ENCODE results near the gene LMX1A. TPM values are rescaled to one million over a fixed set of nuclear protein-coding genes. Genes with fewer than 3 reads are reported as not detected.

The LMX1A gene
- total RNA-seq = not detected

DNA sequence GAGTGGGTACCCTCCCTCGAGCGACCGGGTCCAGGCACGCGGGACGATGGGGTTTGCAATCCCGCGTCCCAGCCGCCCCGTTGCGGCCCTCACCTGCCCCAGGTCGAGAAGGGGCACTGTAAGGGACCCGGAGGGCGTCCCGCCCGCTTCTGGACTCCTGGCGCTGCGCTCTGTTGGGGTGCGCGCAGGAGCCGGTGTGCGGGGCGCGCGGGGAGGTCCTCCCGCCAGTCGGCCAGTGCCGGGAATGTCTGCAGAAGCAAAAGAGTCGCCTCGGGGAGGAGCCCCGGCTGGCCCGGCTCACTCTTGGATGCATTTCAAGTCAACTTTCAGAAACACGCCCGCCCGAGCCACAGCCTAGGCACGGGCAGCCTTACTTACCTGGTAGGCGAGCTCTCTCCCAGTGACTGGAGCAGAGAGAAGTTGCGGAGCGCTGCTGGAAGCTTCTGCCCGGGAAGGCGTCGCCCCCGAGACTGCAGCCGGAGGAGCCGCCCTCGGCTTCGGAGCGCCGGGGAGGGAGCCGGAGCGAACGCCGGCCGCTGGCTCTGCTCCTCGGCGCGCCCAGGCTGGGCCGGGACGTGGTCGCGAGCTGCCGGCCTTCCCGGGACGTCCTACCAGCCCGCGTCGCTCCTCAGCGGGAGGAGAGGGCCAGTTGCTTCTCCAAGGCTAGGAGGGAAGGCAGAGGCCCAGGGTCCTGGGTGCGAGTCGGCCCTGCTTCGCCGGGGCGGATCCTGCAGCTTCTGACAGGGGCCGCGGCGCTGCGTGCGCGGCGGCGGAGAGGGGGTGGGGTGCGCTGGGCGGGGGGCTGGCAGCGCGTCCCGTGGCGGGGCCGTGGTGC lies at the start of gene LMX1A:
LMX1A (minus strand) TSS at position 739 of the 835 bp plus-strand sequence. CDS start 1,156 bp downstream, outside the sequence.
- POLR2A ChIA-PET = no interaction called here
- CTCF ChIA-PET = interaction anchor here (1.3 kb wide), 1 partner anchor 12 kb away, joined by 4 read pairs; no protein-coding TSS in a partner anchor

GRCh38 chr1:165403835-165404482 lies 47.4 kb upstream of the LMX1A start:
- ChIA-PET POLR2A (no interaction called here), CTCF (interaction anchor here (1.2 to 2.8 kb wide), 3 partner anchors 11 to 198 kb away, joined by 3 to 7 read pairs (median 4); no protein-coding TSS in a partner anchor)

DNA sequence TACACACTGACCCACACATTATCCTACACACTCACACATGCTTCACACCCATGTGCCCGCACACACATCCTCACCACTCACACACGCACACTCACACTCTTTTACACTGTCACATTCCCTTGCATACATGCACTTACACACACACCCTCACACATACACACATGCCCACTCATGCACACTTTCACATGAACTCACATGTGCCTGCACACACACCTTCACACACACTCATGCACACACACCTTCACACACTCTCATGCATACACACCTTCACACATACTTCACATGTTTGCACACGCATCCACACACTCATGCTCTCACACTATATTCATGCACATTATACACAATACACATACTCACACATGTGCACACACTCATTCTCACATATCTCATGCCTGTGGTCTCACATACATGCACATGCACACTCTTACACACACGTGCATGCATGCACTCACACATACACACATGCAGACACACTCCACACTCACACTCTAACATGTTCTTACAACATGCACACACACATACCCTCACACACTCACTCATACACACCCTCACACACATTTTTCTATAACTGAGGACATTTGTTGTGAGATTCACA lies 46.1 kb upstream of the LMX1A start:
- ChIA-PET CTCF (interaction anchor here (1.0 to 2.8 kb wide), 4 partner anchors 9 to 199 kb away, joined by 3 to 7 read pairs (median 4); no protein-coding TSS in a partner anchor), POLR2A (no interaction called here)

- CTCF ChIA-PET = interaction anchor here (0.9 to 3.2 kb wide), 3 partner anchors 146 to 516 kb away, joined by 3 to 10 read pairs (median 3); partner anchors contain the start of gene LRRC52
These were observed 41.4 kb upstream of the LMX1A start for GRCh38 chr1:165397944-165398343.

GRCh38 chr1:165395901-165396300 lies 39.4 kb upstream of the LMX1A start:
- POLR2A ChIA-PET = no interaction called here

More at GRCh38 chr1:165397944-165398343, 41.4 kb upstream of the LMX1A start:
- POLR2A ChIA-PET = no interaction called here

GRCh38 chr1:165395478-165395877 lies 39.0 kb upstream of the LMX1A start:
- ChIA-PET CTCF (interaction anchor here (5.4 kb wide), 1 partner anchor 198 kb away, joined by 39 read pairs; no protein-coding TSS in a partner anchor), POLR2A (no interaction called here)

More at GRCh38 chr1:165395901-165396300, 39.4 kb upstream of the LMX1A start:
- CTCF ChIA-PET = interaction anchor here (5.4 kb wide), 1 partner anchor 197 kb away, joined by 39 read pairs; no protein-coding TSS in a partner anchor

DNA sequence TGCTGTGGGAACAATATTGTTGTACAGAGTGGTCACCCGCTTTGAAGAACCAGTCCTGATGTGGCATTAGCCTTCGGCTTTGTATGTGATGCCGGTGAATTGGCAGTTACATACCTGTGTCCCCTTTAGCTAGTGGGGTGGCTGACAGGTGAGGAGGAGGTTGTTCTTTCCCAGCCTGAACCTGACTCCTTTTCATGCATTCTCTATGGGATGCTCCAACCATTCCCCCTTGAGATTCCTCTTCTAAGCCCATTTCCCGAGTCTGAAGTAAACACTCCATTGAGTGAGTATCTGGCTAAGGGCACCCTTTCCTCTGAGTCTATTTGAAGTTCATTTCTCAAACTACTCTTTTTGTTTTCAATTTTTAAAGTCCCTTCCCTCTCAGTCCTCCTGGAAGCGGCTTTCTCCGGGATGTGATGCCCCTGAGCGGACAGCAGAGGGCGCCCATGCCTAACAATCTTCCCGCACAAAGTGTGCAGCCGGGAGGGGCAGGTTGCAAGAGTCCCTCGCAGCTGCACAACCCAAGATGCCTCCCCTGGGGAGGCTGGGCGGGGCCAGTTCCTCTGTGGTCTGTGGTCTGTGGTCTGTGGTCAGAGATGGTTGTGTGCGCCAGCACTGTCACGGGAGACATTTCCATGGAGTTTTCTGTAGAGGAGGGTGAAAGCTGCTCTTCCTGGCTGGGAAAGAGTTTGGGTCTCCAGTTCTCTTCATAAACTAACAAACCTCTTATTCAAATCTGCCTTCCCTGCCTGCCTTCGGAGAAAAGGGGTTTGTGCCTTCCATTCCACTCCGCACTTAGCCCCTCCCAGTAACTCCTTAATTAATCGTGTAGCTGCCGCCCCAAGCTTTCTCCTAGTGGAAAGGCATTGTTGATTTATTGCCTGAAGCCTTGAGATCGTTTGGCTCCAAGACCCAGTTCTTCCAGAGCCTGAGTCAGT lies 36.4 kb upstream of the LMX1A start:
- ChIA-PET CTCF (interaction anchor here (0.6 to 5.4 kb wide), 12 partner anchors 9 to 779 kb away, joined by 3 to 39 read pairs (median 6); no protein-coding TSS in a partner anchor), POLR2A (interaction anchor here (1.4 kb wide), 1 partner anchor 205 kb away, joined by 5 read pairs; no protein-coding TSS in a partner anchor)

DNA sequence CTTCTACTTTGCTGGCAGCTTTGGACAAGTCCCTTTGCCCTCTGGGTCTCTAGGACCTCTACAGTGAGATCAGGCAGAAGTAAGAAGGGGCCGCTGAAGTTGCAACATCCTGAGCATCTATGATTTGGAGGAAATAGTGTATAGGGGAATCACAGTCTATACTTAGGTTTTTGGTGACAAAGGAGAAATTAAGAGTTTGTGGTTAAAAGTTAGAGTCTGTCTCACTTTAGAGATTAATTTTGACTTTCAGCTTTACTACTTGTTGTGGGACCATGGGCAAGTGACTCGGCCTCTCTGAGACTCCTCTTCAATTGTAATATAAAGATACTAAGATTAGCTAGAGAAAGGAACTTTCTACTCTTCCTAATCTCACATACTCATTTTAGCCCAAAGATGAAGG lies 33.1 kb upstream of the LMX1A start:
- CTCF ChIA-PET = interaction anchor here (0.9 to 1.9 kb wide), 3 partner anchors 20 to 203 kb away, joined by 3 to 5 read pairs (median 3); no protein-coding TSS in a partner anchor
- POLR2A ChIA-PET = no interaction called here

GRCh38 chr1:165387961-165388360 lies 31.4 kb upstream of the LMX1A start:
- ChIA-PET POLR2A (no interaction called here), CTCF (no interaction called here)

DNA sequence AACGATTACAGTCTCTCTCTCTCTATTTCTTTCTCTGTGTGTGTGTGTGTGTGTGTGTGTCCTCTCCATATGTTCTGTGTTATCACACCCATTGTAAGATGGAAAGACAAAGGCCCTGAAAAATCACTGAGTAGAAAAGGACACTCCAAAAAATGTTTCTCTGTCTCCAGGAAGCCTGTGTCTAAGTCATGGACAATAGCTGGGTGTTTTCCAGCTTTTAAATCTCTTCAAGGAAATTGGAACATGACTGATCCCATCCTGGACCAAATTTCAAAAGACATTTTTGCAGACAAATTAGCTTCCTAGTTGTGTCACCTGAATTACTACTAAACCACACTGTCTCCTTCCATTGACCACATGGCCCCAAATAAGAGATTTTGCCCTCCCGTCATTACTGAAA lies 31.0 kb upstream of the LMX1A start:
- POLR2A ChIA-PET = no interaction called here
- CTCF ChIA-PET = interaction anchor here (1.0 kb wide), 1 partner anchor 206 kb away, joined by 3 read pairs; no protein-coding TSS in a partner anchor

GRCh38 chr1:165383599-165384405 lies 27.3 kb upstream of the LMX1A start:
- POLR2A ChIA-PET = no interaction called here

DNA sequence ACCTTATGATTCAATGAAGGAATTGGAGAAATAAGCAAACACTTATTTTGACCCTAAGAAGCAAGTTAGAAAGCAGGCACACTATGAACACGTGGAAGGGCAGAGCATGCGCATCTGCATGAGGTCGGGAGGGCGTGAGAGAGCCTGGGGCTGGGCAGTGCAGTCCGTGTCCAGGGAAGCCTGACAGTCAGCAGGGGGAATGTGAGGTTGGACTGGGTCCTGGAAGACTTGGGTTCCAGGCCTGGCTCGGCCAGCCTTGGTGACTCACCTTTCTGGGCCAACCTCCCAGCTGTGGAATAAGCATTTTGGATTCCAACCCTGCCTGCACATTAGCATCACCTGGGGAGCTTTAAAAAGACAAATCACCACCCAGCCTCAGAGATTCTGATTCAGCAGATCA lies 26.6 kb upstream of the LMX1A start:
- CTCF ChIA-PET = interaction anchor here (2.4 to 2.6 kb wide), 2 partner anchors 10 to 15 kb away, joined by 9 to 11 read pairs; no protein-coding TSS in a partner anchor

More at GRCh38 chr1:165383599-165384405, 27.3 kb upstream of the LMX1A start:
- CTCF ChIA-PET = interaction anchor here (2.4 to 2.6 kb wide), 2 partner anchors 9 to 16 kb away, joined by 9 to 11 read pairs; no protein-coding TSS in a partner anchor

DNA sequence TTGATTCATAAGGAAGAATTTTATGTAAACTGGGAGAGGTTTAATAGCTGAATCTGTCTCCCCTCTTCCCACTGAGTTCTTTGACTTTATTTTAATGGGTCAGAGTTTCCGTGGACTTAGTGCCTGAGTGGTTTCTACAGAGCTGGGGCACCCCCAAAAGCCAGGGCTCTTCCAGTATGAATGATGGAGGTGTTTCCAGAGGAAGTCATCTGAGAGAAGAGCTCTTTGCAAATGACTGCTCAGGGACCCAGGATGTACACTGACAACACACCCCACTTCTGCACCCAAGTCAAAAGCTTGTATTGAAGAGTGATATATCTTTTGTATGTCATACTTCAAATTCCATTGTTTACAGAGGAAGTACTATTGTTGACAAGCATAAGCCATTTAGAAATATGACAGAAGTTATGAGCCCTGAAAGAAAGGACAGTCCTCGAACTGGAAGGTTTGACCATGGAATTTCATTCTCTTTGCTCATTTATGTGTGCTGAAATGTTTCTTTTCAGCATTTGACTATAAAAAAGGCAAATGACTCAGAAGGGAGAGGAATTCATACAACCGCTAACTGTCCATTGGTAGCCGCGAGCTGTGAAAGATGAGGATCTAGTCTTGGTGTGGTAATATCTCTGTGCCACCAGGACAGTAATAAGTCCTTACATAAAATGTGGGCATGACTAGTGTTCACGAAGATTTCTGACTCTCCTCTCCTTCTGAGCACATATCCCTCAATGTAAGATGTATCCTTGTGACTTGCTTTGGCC lies 25.4 kb upstream of the LMX1A start:
- POLR2A ChIA-PET = no interaction called here
- CTCF ChIA-PET = interaction anchor here (1.1 to 2.4 kb wide), 2 partner anchors 11 to 12 kb away, joined by 4 to 9 read pairs; no protein-coding TSS in a partner anchor

More for the DNA sequence above, 26.6 kb upstream of the LMX1A start:
- POLR2A ChIA-PET = no interaction called here

- CTCF ChIA-PET = interaction anchor here (2.5 kb wide), 1 partner anchor 9 kb away, joined by 13 read pairs; no protein-coding TSS in a partner anchor
- POLR2A ChIA-PET = no interaction called here
These were observed 20.3 kb upstream of the LMX1A start for GRCh38 chr1:165376811-165377311.

GRCh38 chr1:165376041-165376810 lies 19.7 kb upstream of the LMX1A start:
- ChIA-PET CTCF (interaction anchor here (0.7 to 2.5 kb wide), 2 partner anchors 9 to 219 kb away, joined by 3 to 13 read pairs; no protein-coding TSS in a partner anchor), POLR2A (no interaction called here)

- CTCF ChIA-PET = interaction anchor here (0.7 to 2.5 kb wide), 2 partner anchors 8 to 220 kb away, joined by 3 to 13 read pairs; no protein-coding TSS in a partner anchor
- POLR2A ChIA-PET = no interaction called here
These were observed 19.1 kb upstream of the LMX1A start for GRCh38 chr1:165375623-165376022.

Data from activated CD8-positive, alpha-beta memory T cell treated with anti-CD3 and anti-CD28 coated beads for 36 hours (primary cell).